ENCODE results near the gene CHCHD2. TPM values are rescaled to one million over a fixed set of nuclear protein-coding genes. Genes with fewer than 3 reads are reported as not detected.

The CHCHD2 gene
- total and polyA plus RNA-seq, 2 of the 13 experiments (the other 11 are each of a cell fraction or from before 2014, with no cell fraction given) = 330 to 572 TPM

GRCh38 chr7:56063882-56064625 lies 42.2 kb downstream of the CHCHD2 start, which contains the start of gene SUMF2 (continued):
- TF ChIP-seq MED13 (CRISPR knock-in tag; IDR thresholded peaks at IDR 0.05) (no peak), CREM (IDR thresholded peaks at IDR 0.05) (no peak), CREM (CRISPR knock-in tag; IDR thresholded peaks at IDR 0.05) (no peak), POLR2AphosphoS5 (IDR thresholded peaks at IDR 0.05; ENCODE audit: low read depth, low read length) (peak; percentile 82), SMAD3 (CRISPR knock-in tag; IDR thresholded peaks at IDR 0.05) (no peak), ZNF546 (CRISPR knock-in tag; conservative IDR thresholded peaks at IDR 0.05) (peak; percentile 51; the same call in 1 of the 2 replicates), ZNF792 (CRISPR knock-in tag; IDR thresholded peaks at IDR 0.05) (peak; percentile 75; the same call in 1 of the 2 replicates), WIZ (CRISPR knock-in tag; IDR thresholded peaks at IDR 0.05) (no peak), TFAP4 (IDR thresholded peaks at IDR 0.05; ENCODE audit: borderline replicate concordance, low read depth) (peak; percentile 41; the same call in 1 of the 2 replicates), TCF12 (IDR thresholded peaks at IDR 0.05) (no peak), TCF12 (CRISPR knock-in tag; IDR thresholded peaks at IDR 0.05) (no peak), ZNF569 (CRISPR knock-in tag; IDR thresholded peaks at IDR 0.05; ENCODE audit: borderline replicate concordance) (no peak), FIP1L1 (IDR thresholded peaks at IDR 0.05; ENCODE audit: borderline replicate concordance, insufficient read depth, low read depth, low read length) (peak; percentile 92; the same call in 1 of the 2 replicates), ZFYVE20 (CRISPR knock-in tag; IDR thresholded peaks at IDR 0.05; ENCODE audit: borderline replicate concordance, low read depth) (no peak), ZNF510 (CRISPR knock-in tag; IDR thresholded peaks at IDR 0.05; ENCODE audit: low read depth) (0 out of 2 replicates have a peak, but pooled peaks have one; percentile 26), MXD3 (CRISPR knock-in tag; IDR thresholded peaks at IDR 0.05) (0 out of 2 replicates have a peak, but pooled peaks have one; percentile 46)
- TF ChIP-seq, protein P1, sequence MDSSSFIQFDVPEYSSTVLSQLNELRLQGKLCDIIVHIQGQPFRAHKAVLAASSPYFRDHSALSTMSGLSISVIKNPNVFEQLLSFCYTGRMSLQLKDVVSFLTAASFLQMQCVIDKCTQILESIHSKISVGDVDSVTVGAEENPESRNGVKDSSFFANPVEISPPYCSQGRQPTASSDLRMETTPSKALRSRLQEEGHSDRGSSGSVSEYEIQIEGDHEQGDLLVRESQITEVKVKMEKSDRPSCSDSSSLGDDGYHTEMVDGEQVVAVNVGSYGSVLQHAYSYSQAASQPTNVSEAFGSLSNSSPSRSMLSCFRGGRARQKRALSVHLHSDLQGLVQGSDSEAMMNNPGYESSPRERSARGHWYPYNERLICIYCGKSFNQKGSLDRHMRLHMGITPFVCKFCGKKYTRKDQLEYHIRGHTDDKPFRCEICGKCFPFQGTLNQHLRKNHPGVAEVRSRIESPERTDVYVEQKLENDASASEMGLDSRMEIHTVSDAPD (CRISPR knock-in tag; IDR thresholded peaks at IDR 0.05) = peak; percentile 82; the same call in 1 of the 2 replicates
- TF ChIP-seq, protein P2, sequence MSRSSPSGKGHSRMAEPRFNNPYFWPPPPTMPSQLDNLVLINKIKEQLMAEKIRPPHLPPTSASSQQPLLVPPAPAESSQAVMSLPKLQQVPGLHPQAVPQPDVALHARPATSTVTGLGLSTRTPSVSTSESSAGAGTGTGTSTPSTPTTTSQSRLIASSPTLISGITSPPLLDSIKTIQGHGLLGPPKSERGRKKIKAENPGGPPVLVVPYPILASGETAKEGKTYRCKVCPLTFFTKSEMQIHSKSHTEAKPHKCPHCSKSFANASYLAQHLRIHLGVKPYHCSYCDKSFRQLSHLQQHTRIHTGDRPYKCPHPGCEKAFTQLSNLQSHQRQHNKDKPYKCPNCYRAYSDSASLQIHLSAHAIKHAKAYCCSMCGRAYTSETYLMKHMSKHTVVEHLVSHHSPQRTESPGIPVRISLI (CRISPR knock-in tag; IDR thresholded peaks at IDR 0.05; ENCODE audit: borderline replicate concordance) = no peak
- TF ChIP-seq, protein P3, sequence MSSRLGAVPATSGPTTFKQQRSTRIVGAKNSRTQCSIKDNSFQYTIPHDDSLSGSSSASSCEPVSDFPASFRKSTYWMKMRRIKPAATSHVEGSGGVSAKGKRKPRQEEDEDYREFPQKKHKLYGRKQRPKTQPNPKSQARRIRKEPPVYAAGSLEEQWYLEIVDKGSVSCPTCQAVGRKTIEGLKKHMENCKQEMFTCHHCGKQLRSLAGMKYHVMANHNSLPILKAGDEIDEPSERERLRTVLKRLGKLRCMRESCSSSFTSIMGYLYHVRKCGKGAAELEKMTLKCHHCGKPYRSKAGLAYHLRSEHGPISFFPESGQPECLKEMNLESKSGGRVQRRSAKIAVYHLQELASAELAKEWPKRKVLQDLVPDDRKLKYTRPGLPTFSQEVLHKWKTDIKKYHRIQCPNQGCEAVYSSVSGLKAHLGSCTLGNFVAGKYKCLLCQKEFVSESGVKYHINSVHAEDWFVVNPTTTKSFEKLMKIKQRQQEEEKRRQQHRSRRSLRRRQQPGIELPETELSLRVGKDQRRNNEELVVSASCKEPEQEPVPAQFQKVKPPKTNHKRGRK (CRISPR knock-in tag; IDR thresholded peaks at IDR 0.05) = no peak
- TF ChIP-seq, protein P4, sequence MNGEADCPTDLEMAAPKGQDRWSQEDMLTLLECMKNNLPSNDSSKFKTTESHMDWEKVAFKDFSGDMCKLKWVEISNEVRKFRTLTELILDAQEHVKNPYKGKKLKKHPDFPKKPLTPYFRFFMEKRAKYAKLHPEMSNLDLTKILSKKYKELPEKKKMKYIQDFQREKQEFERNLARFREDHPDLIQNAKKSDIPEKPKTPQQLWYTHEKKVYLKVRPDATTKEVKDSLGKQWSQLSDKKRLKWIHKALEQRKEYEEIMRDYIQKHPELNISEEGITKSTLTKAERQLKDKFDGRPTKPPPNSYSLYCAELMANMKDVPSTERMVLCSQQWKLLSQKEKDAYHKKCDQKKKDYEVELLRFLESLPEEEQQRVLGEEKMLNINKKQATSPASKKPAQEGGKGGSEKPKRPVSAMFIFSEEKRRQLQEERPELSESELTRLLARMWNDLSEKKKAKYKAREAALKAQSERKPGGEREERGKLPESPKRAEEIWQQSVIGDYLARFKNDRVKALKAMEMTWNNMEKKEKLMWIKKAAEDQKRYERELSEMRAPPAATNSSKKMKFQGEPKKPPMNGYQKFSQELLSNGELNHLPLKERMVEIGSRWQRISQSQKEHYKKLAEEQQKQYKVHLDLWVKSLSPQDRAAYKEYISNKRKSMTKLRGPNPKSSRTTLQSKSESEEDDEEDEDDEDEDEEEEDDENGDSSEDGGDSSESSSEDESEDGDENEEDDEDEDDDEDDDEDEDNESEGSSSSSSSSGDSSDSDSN (CRISPR knock-in tag; IDR thresholded peaks at IDR 0.05) = peak; percentile 92

Measured in HepG2 (cell line).